WERI-Rb-1 (cell line): Measurements from ENCODE around the gene CLEC16A.

Experiments
- DNase-seq: peaks from one replicate; pipeline ENCODE4 v3.0.0-alpha.2; 2020
- H3K27ac ChIP-seq: fragments of 250-450 bp; sonication (Bioruptor Pico); 2 replicates; pipeline ENCODE4 v1.5.1; 2020; ENCODE audit warnings: mild to moderate bottlenecking, moderate library complexity
- H3K27me3 ChIP-seq: fragments of 250-450 bp; sonication (Bioruptor Pico); 2 replicates; pipeline ENCODE4 v1.5.1; 2021; ENCODE audit warnings: mild to moderate bottlenecking, low read depth, moderate library complexity; ENCODE audit not compliant: insufficient read depth, severe bottlenecking
- H3K36me3 ChIP-seq: fragments of 250-450 bp; sonication (Bioruptor Pico); 2 replicates; pipeline ENCODE4 v1.5.1; 2020; ENCODE audit warnings: mild to moderate bottlenecking, moderate library complexity
- H3K4me3 ChIP-seq: 2 replicates; pipeline ENCODE4 v1.5.1; 2011; ENCODE audit warnings: low read depth, mild to moderate bottlenecking, control low read depth, low read length
- H3K9me3 ChIP-seq: fragments of 250-450 bp; sonication (Bioruptor Pico); 2 replicates; pipeline ENCODE4 v1.5.1; 2021; ENCODE audit warnings: mild to moderate bottlenecking, moderate library complexity; ENCODE audit not compliant: severe bottlenecking
- CTCF ChIP-seq: IDR thresholded peaks from 2 replicates; pipeline ENCODE4 v1.5.1; 2011; ENCODE audit warnings: low read depth, mild to moderate bottlenecking, control low read depth, inconsistent platforms, low read length

CLEC16A gene

GRCh38 chr16:11105038-11105903 lies 160.9 kb downstream of the CLEC16A start:
- Histone ChIP-seq H3K9me3 (no peaks in the 10 kb centered on the region), H3K4me3 (no peak overlapping the region), H3K27me3 (no peaks in the 10 kb centered on the region), H3K27ac (no peak overlapping the region), H3K36me3 (no peaks in the 10 kb centered on the region)
- DNase-seq, result no peak
- TF ChIP-seq CTCF, result no peak

- no peaks in the 10 kb centered on the region for H3K27me3 ChIP-seq
- no peak for DNase-seq
- H3K36me3 ChIP-seq, result no peaks in the 10 kb centered on the region
- no peak overlapping the region for H3K4me3 ChIP-seq
- H3K9me3 ChIP-seq, result no peaks in the 10 kb centered on the region
- no peak overlapping the region for H3K27ac ChIP-seq
- no peak for TF ChIP-seq CTCF
Observed at GRCh38 chr16:11106726-11107125, 162.4 kb downstream of the CLEC16A start.

GRCh38 chr16:11107780-11108465 lies 163.6 kb downstream of the CLEC16A start:
- DNase-seq, result no peak
- Histone ChIP-seq H3K27me3 (no peaks in the 10 kb centered on the region), H3K9me3 (no peaks in the 10 kb centered on the region), H3K36me3 (no peaks in the 10 kb centered on the region), H3K4me3 (no peak overlapping the region), H3K27ac (no peak overlapping the region)
- TF ChIP-seq CTCF, result no peak

- H3K9me3 ChIP-seq, result no peaks in the 10 kb centered on the region
- no peaks in the 10 kb centered on the region for H3K36me3 ChIP-seq
- no peaks in the 10 kb centered on the region for H3K27me3 ChIP-seq
- no peak overlapping the region for H3K27ac ChIP-seq
- no peak overlapping the region for H3K4me3 ChIP-seq
- no peak for TF ChIP-seq CTCF
- no peak for DNase-seq
Observed at GRCh38 chr16:11108466-11108805, 164.1 kb downstream of the CLEC16A start.

- Histone ChIP-seq H3K27me3 (no peaks in the 10 kb centered on the region), H3K4me3 (no peak overlapping the region), H3K27ac (no peak overlapping the region), H3K9me3 (no peaks in the 10 kb centered on the region), H3K36me3 (no peaks in the 10 kb centered on the region)
- no peak for DNase-seq
- TF ChIP-seq CTCF, result no peak
Observed at GRCh38 chr16:11109566-11109965, 165.2 kb downstream of the CLEC16A start.
